SU-DHL-6 (cell line): ENCODE measurements around the gene FAM209A.

Experiments
- CTCF ChIP-seq: fragments of 200-600 bp; sonication (generic); IDR thresholded peaks from one replicate; pipeline ENCODE4 v1.5.1; 2017; ENCODE audit warnings: antibody characterized with exemption, mild to moderate bottlenecking, low read length, moderate library complexity; ENCODE audit not compliant: insufficient read depth, poor library complexity, severe bottlenecking
- EZH2phosphoT487 ChIP-seq: fragments of 200-600 bp; sonication (generic), shearing (Covaris generic); conservative IDR thresholded peaks from 2 replicates; pipeline ENCODE4 v1.6.1; 2018; ENCODE audit warnings: mild to moderate bottlenecking, antibody characterized with exemption, low read length, moderate library complexity, mixed read lengths

- TF ChIP-seq CTCF, result no peak
- no peak for TF ChIP-seq EZH2phosphoT487
These were observed 6.9 kb upstream of the FAM209A start for GRCh38 chr20:56517641-56518040.
